Measurements from ENCODE around the gene SPOCK1. TPM values are rescaled to one million over a fixed set of nuclear protein-coding genes. Genes with fewer than 3 reads are reported as not detected.
A peak's percentile ranks its signal among the peaks of the same experiment; 100 is the strongest.
"Not testable (repeated sequence)": the region's sequence is repeated elsewhere in the genome, so short reads cannot be mapped to it uniquely, and the experiment has no call there.

Gene SPOCK1
- total RNA-seq, 2 experiments from 2014 or later: 0.42 TPM; not detected in 1

DNA sequence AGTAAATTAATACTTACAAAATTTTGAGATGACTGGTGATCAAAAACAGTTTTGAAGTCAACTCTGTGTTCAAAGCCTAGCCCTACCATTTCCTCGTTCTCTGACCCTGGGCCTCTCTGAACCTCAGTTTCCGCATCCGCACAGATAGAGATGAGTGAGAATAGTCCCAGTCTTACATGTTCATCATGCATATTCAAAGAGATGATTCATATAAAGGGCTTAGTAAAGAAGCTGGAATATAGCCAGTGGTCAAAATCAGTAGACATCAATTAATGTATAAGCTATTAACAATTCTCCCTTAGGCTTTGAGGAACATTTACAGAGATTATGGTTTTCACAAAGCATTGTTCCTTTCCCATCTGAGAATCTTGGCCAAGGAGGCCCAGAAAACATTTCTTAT lies 250.6 kb downstream of the SPOCK1 start:
- Mint-ChIP-seq H3K27ac (no peak overlapping the region), H3K4me1 (ENCODE audit: low read depth) (no peaks in the 10 kb centered on the region), H3K4me3 (no peak overlapping the region), H3K27me3 (ENCODE audit: low read depth) (no peaks in the 10 kb centered on the region), H3K9me3 (no peaks in the 10 kb centered on the region), H3K36me3 (ENCODE audit: low read depth) (no peaks in the 10 kb centered on the region)
- intact Hi-C loops (cut with micrococcal nuclease): no loop called here
- no peak for DNase-seq
- CTCF ChIA-PET: no interaction called here

DNA sequence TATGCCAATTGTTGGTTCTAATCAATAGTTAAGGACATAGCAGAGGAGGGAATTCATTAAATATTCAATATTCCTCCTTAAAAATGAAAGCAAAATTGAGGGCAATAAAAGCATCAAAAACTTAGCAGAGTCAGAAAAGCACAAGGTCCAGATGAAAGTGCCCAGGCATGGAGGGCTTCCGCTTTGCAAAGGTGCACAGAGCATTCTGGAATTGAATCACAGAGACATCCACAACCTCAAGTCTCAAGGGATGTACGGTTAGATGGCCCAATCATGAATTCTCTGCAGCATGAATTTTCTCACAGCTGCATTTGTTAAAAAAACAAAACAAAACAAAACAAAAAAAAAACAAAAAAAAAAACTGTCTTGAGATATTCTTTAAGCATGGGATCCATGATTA lies 253.7 kb downstream of the SPOCK1 start:
- H3K9me3 Mint-ChIP-seq: no peaks in the 10 kb centered on the region
- H3K36me3 Mint-ChIP-seq (ENCODE audit: low read depth): no peaks in the 10 kb centered on the region
- no peak overlapping the region for H3K27ac Mint-ChIP-seq
- intact Hi-C loops (cut with micrococcal nuclease): no loop called here
- no peaks in the 10 kb centered on the region for H3K27me3 Mint-ChIP-seq (ENCODE audit: low read depth)
- H3K4me1 Mint-ChIP-seq (ENCODE audit: low read depth): no peaks in the 10 kb centered on the region
- no peak for DNase-seq
- no peak overlapping the region for H3K4me3 Mint-ChIP-seq
- CTCF ChIA-PET: no interaction called here

DNA sequence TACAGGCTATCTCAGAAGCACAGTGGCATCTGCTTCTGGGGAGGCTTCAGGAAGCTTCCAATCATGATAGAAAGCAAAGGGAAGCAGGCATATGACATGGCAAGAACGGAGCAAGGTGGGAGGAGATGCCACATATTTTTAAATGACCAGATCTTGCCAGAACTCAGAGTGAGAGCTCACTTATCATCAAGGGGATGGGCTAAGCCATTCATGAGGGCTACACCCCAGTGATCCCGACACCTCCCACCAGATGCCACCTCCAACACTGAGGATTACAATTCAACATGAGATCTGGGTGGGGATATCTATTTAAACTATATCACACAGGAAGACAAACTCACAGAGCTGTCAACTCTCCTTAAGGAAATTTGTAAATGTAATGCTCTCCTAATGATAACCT lies 258.8 kb downstream of the SPOCK1 start:
- DNase-seq: no peak
- no peak overlapping the region for H3K4me3 Mint-ChIP-seq
- no peak overlapping the region for H3K27ac Mint-ChIP-seq
- no peaks in the 10 kb centered on the region for H3K4me1 Mint-ChIP-seq (ENCODE audit: low read depth)
- intact Hi-C loops (cut with micrococcal nuclease): no loop called here
- H3K9me3 Mint-ChIP-seq: no peaks in the 10 kb centered on the region
- no peaks in the 10 kb centered on the region for H3K36me3 Mint-ChIP-seq (ENCODE audit: low read depth)
- H3K27me3 Mint-ChIP-seq (ENCODE audit: low read depth): peaks cover 3% of the 10 kb centered on the region
- CTCF ChIA-PET: no interaction called here

- Mint-ChIP-seq H3K9me3 (no peaks in the 10 kb centered on the region), H3K27me3 (ENCODE audit: low read depth) (peaks cover 3% of the 10 kb centered on the region), H3K4me3 (no peak overlapping the region), H3K4me1 (ENCODE audit: low read depth) (no peaks in the 10 kb centered on the region), H3K27ac (no peak overlapping the region), H3K36me3 (ENCODE audit: low read depth) (no peaks in the 10 kb centered on the region)
- no peak for DNase-seq
- intact Hi-C loops (cut with micrococcal nuclease): no loop called here
- CTCF ChIA-PET: no interaction called here
Measured at GRCh38 chr5:137236849-137237507, 262.1 kb downstream of the SPOCK1 start.

DNA sequence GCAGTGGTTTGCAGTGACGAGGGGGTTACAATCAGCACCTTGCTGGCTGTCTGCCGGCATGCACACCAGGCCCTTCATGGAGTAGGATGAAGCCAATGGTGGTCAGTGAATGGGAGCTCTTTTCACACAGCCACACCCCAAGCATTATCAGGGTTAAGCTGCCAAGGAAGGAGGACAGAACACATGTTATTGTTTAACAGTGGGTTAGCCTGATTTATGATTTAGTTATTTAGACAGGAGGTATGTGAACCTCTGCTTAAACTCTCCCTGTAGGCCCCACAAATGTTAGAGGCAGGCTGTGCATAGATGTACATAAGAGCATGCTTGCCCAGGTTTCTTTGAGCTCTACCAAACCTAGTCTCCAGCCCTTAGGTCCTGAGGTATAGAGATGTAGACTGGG lies 262.9 kb downstream of the SPOCK1 start:
- H3K36me3 Mint-ChIP-seq (ENCODE audit: low read depth): no peaks in the 10 kb centered on the region
- CTCF ChIA-PET: no interaction called here
- intact Hi-C loops (cut with micrococcal nuclease): no loop called here
- no peak overlapping the region for H3K4me3 Mint-ChIP-seq
- H3K27me3 Mint-ChIP-seq (ENCODE audit: low read depth): peaks cover 3% of the 10 kb centered on the region
- no peaks in the 10 kb centered on the region for H3K9me3 Mint-ChIP-seq
- no peak overlapping the region for H3K27ac Mint-ChIP-seq
- no peaks in the 10 kb centered on the region for H3K4me1 Mint-ChIP-seq (ENCODE audit: low read depth)
- DNase-seq: no peak

- CTCF ChIA-PET: no interaction called here
- no peak overlapping the region for H3K4me3 Mint-ChIP-seq
- H3K27ac Mint-ChIP-seq: peak overlapping the region; percentile 32
Measured at GRCh38 chr5:137234973-137235943, 263.9 kb downstream of the SPOCK1 start.

DNA sequence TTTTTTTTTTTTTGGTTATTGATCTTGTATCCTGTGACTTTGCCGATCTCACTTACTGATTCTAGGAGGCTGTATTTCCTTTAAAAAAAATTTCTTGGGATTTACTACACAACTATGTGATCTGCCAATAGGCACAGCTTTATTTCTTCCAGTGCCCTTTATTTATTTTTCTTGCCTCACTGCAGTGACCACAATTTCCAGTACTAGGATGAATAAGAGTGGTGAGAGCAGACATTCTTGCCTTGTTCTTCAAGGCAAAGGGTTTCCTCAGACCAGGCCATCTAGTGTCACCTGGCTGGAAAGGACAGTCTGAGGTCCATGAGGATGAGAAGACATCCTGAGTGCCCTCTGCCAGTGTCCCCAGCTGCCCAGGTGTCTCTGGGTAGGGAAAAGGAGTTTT lies 265.4 kb downstream of the SPOCK1 start:
- no peak for DNase-seq
- CTCF ChIA-PET: no interaction called here
- Mint-ChIP-seq H3K36me3 (ENCODE audit: low read depth) (no peaks in the 10 kb centered on the region), H3K27ac (no peak overlapping the region), H3K4me1 (ENCODE audit: low read depth) (no peaks in the 10 kb centered on the region), H3K9me3 (no peaks in the 10 kb centered on the region), H3K4me3 (no peak overlapping the region), H3K27me3 (ENCODE audit: low read depth) (peaks cover 3% of the 10 kb centered on the region)
- intact Hi-C loops (cut with micrococcal nuclease): no loop called here

More at GRCh38 chr5:137234973-137235943, 263.9 kb downstream of the SPOCK1 start:
- Mint-ChIP-seq H3K36me3 (ENCODE audit: low read depth) (no peaks in the 10 kb centered on the region), H3K4me1 (ENCODE audit: low read depth) (no peaks in the 10 kb centered on the region), H3K27me3 (ENCODE audit: low read depth) (peaks cover 3% of the 10 kb centered on the region), H3K9me3 (no peaks in the 10 kb centered on the region)
- intact Hi-C loops (cut with micrococcal nuclease): no loop called here
- no peak for DNase-seq

- H3K4me3 Mint-ChIP-seq; intact Hi-C loops (cut with micrococcal nuclease); H3K36me3 Mint-ChIP-seq (ENCODE audit: low read depth); DNase-seq; H3K9me3 Mint-ChIP-seq; H3K27me3 Mint-ChIP-seq (ENCODE audit: low read depth); H3K27ac Mint-ChIP-seq; CTCF ChIA-PET; H3K4me1 Mint-ChIP-seq (ENCODE audit: low read depth): not testable (repeated sequence)
Measured at GRCh38 chr5:137233304-137233703, 265.8 kb downstream of the SPOCK1 start.

GRCh38 chr5:137231540-137231939 lies 267.6 kb downstream of the SPOCK1 start:
- no peaks in the 10 kb centered on the region for H3K9me3 Mint-ChIP-seq
- H3K36me3 Mint-ChIP-seq (ENCODE audit: low read depth): no peaks in the 10 kb centered on the region
- intact Hi-C loops (cut with micrococcal nuclease): no loop called here
- H3K27me3 Mint-ChIP-seq (ENCODE audit: low read depth): no peaks in the 10 kb centered on the region
- H3K27ac Mint-ChIP-seq: no peak overlapping the region
- CTCF ChIA-PET: no interaction called here
- no peak overlapping the region for H3K4me3 Mint-ChIP-seq
- DNase-seq: no peak
- no peaks in the 10 kb centered on the region for H3K4me1 Mint-ChIP-seq (ENCODE audit: low read depth)

DNA sequence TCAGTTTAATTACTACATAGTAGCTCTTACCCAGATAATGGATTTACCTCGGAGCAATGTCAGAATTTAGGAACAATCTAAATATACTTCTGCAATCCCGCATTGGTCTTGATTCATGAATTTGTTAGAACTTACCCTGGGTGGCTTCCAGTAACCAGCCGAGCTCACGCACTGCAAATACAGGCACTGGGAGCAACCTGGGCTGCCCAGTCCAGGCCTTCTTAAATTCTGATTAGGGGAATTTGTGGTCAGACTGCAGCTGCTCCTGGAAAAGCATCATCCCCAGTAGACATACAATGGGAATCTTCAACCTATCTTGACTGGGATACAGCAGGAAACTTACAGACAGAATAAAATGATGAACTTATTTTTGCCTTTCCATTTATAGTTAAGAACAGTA lies 270.3 kb downstream of the SPOCK1 start:
- no peak for DNase-seq
- Mint-ChIP-seq H3K36me3 (ENCODE audit: low read depth) (no peaks in the 10 kb centered on the region), H3K9me3 (no peaks in the 10 kb centered on the region), H3K4me1 (ENCODE audit: low read depth) (no peaks in the 10 kb centered on the region), H3K4me3 (no peak overlapping the region), H3K27ac (no peak overlapping the region), H3K27me3 (ENCODE audit: low read depth) (no peaks in the 10 kb centered on the region)
- CTCF ChIA-PET: no interaction called here
- intact Hi-C loops (cut with micrococcal nuclease): loop anchor here (10.0 kb wide), 1 partner anchor 984 kb away; no protein-coding TSS in a partner anchor

GRCh38 chr5:137226081-137226480 lies 273.0 kb downstream of the SPOCK1 start:
- no peaks in the 10 kb centered on the region for H3K4me1 Mint-ChIP-seq (ENCODE audit: low read depth)
- H3K4me3 Mint-ChIP-seq: no peak overlapping the region
- no peak overlapping the region for H3K27ac Mint-ChIP-seq
- intact Hi-C loops (cut with micrococcal nuclease): loop anchor here (10.0 kb wide), 1 partner anchor 981 kb away; no protein-coding TSS in a partner anchor
- CTCF ChIA-PET: no interaction called here
- peaks cover 3% of the 10 kb centered on the region for H3K27me3 Mint-ChIP-seq (ENCODE audit: low read depth)
- no peak for DNase-seq
- no peaks in the 10 kb centered on the region for H3K9me3 Mint-ChIP-seq
- H3K36me3 Mint-ChIP-seq (ENCODE audit: low read depth): no peaks in the 10 kb centered on the region

GRCh38 chr5:137223324-137224295 lies 275.5 kb downstream of the SPOCK1 start:
- Mint-ChIP-seq H3K36me3 (ENCODE audit: low read depth) (no peaks in the 10 kb centered on the region), H3K27me3 (ENCODE audit: low read depth) (peaks cover 3% of the 10 kb centered on the region), H3K4me1 (ENCODE audit: low read depth) (no peaks in the 10 kb centered on the region), H3K9me3 (no peaks in the 10 kb centered on the region), H3K27ac (no peak overlapping the region), H3K4me3 (no peak overlapping the region)
- intact Hi-C loops (cut with micrococcal nuclease): loop anchor here (10.0 kb wide), 1 partner anchor 979 kb away; no protein-coding TSS in a partner anchor
- no peak for DNase-seq
- CTCF ChIA-PET: no interaction called here
